ENCODE results near the gene KCNH1. TPM values are rescaled to one million over a fixed set of nuclear protein-coding genes. Genes with fewer than 3 reads are reported as not detected.

KCNH1 gene
- total and polyA plus RNA-seq, 9 of the 15 experiments (the other 6 are each of a cell fraction or from before 2014, with no cell fraction given), result not detected

DNA sequence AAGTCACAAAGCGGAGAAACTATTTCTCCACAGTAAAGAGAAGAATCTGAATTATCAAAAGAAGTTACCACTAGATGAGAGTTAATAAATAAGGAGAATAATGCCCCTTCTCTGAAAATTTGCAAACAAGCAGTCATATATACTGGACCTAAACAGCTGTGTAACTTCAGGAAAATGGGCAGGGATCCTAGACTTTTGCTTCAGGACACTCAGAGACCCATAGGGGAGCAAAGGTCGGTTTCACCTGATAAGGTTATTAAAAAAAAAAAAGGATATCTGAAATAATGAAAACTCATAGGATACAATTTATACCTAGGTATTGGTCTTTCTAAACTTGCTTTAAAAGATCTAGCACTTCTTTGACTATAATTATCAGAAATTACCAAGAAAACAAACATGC lies 191.4 kb downstream of the KCNH1 start:
- no peaks in the 10 kb centered on the region for H4K20me1 ChIP-seq (replicated peaks; ENCODE audit: control insufficient read depth, insufficient read depth, low read length)
- in situ Hi-C loops (cut with MboI), result no loop called here
- 3% methylated on average over 2 of the region's 2 CpGs for WGBS (ENCODE audit: insufficient coverage, low coverage, missing lambda C conversion rate)
- BruUV-seq (replicated peaks), result no TSS peak
- no peaks in the 10 kb centered on the region for H3K4me1 ChIP-seq (replicated peaks in 1 of 2; ENCODE audit: control insufficient read depth in 2 of 2, insufficient read depth in 2 of 2, low read length in 2 of 2)
- H3K79me2 ChIP-seq (ENCODE audit: control insufficient read depth, insufficient read depth, low read length), result no peaks in the 10 kb centered on the region
- H3K4me3 ChIP-seq, result no peak overlapping the region
- ATAC-seq, result no peak
- no peak for DNase-seq (ENCODE audit: extremely low read depth in 1 of 4, low spot score in 3 of 4)
- H2AFZ ChIP-seq (ENCODE audit: low read depth, low read length), result no peak overlapping the region
- TF ChIP-seq RBM39 (optimal IDR thresholded peaks at IDR 0.05; ENCODE audit: low read depth, low read length) (no peak), ZFPM2 (CRISPR knock-in tag; IDR thresholded peaks at IDR 0.05) (no peak), DNMT1 (IDR thresholded peaks at IDR 0.05) (no peak), CBFA2T2 (conservative IDR thresholded peaks at IDR 0.05) (no peak), DDX20 (tag; IDR thresholded peaks at IDR 0.05; ENCODE audit: low read depth) (no peak), ZNF277 (CRISPR knock-in tag; IDR thresholded peaks at IDR 0.05; ENCODE audit: borderline replicate concordance) (no peak), THAP12 (CRISPR knock-in tag; IDR thresholded peaks at IDR 0.05) (no peak), ARHGAP35 (IDR thresholded peaks at IDR 0.05; ENCODE audit: partially characterized antibody) (no peak), CC2D1A (IDR thresholded peaks at IDR 0.05) (no peak), TAF9B (IDR thresholded peaks at IDR 0.05; ENCODE audit: partially characterized antibody) (no peak), ZNF695 (CRISPR knock-in tag; IDR thresholded peaks at IDR 0.05) (no peak), MTA1 (IDR thresholded peaks at IDR 0.05; ENCODE audit: borderline replicate concordance) (no peak), NFYB (IDR thresholded peaks at IDR 0.05; ENCODE audit: extremely low read depth, insufficient read length) (no peak), HEY1 (CRISPR knock-in tag; IDR thresholded peaks at IDR 0.05; ENCODE audit: borderline replicate concordance) (no peak), TSHZ1 (CRISPR knock-in tag; IDR thresholded peaks at IDR 0.05) (no peak)
- TF ChIP-seq, protein P1, sequence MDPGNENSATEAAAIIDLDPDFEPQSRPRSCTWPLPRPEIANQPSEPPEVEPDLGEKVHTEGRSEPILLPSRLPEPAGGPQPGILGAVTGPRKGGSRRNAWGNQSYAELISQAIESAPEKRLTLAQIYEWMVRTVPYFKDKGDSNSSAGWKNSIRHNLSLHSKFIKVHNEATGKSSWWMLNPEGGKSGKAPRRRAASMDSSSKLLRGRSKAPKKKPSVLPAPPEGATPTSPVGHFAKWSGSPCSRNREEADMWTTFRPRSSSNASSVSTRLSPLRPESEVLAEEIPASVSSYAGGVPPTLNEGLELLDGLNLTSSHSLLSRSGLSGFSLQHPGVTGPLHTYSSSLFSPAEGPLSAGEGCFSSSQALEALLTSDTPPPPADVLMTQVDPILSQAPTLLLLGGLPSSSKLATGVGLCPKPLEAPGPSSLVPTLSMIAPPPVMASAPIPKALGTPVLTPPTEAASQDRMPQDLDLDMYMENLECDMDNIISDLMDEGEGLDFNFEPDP (CRISPR knock-in tag; IDR thresholded peaks at IDR 0.05), result no peak
- intact Hi-C loops (cut with micrococcal nuclease), result loop anchor here (10.0 kb wide), 1 partner anchor 192 kb away; the partner anchor contains the start of gene KCNH1
- ChIA-PET POLR2A (no interaction called here), CTCF (ENCODE audit: low intra/inter-chr PET ratio) (no interaction called here)
- H3K9ac ChIP-seq (ENCODE audit: insufficient read depth in 1 of 2, low read depth in 2 of 2, low read length in 2 of 2), result no peak overlapping the region
- H3K27ac ChIP-seq (ENCODE audit: extremely low read depth, low read depth, low read length), result no peak overlapping the region
- H3K9me3 ChIP-seq (replicated peaks; ENCODE audit: control insufficient read depth, insufficient read depth, low read depth, low read length), result no peaks in the 10 kb centered on the region
- no peaks in the 10 kb centered on the region for H3K36me3 ChIP-seq (ENCODE audit: control insufficient read depth, insufficient read depth, low read length)
- H3K27me3 ChIP-seq (ENCODE audit: control insufficient read depth in 2 of 2, insufficient read depth in 2 of 2, low read length in 2 of 2), result peaks cover 0 to 5% of the 10 kb centered on the region in 2 experiments; a peak in 2 of 5 replicates
- no peak overlapping the region for H3K4me2 ChIP-seq (ENCODE audit: insufficient read depth, low read length)
- FAIRE-seq, result no peak
- no peaks in the 10 kb centered on the region for H3K9me1 ChIP-seq (ENCODE audit: control insufficient read depth, insufficient read depth, low read length)
